ENCODE measurements around the gene RAB31.

- TF ChIP-seq, protein P1, sequence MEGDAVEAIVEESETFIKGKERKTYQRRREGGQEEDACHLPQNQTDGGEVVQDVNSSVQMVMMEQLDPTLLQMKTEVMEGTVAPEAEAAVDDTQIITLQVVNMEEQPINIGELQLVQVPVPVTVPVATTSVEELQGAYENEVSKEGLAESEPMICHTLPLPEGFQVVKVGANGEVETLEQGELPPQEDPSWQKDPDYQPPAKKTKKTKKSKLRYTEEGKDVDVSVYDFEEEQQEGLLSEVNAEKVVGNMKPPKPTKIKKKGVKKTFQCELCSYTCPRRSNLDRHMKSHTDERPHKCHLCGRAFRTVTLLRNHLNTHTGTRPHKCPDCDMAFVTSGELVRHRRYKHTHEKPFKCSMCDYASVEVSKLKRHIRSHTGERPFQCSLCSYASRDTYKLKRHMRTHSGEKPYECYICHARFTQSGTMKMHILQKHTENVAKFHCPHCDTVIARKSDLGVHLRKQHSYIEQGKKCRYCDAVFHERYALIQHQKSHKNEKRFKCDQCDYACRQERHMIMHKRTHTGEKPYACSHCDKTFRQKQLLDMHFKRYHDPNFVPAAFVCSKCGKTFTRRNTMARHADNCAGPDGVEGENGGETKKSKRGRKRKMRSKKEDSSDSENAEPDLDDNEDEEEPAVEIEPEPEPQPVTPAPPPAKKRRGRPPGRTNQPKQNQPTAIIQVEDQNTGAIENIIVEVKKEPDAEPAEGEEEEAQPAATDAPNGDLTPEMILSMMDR (IDR thresholded peaks at IDR 0.05): no peak
- TF ChIP-seq POLR2A (IDR thresholded peaks at IDR 0.05): no peak
These were observed 182.9 kb downstream of the RAB31 start for GRCh38 chr18:9890957-9891356.
